ENCODE data around the gene ALG1. TPM values are rescaled to one million over a fixed set of nuclear protein-coding genes. Genes with fewer than 3 reads are reported as not detected.

The ALG1 gene
- total and polyA plus RNA-seq, 10 of the 15 experiments (the other 5 are each of a cell fraction or from before 2014, with no cell fraction given): 1.5 to 43.2 (median 23.8) TPM

- no peak for TF ChIP-seq ELK1 (IDR thresholded peaks at IDR 0.05; ENCODE audit: low read depth, low read length)
- TF ChIP-seq ZNF622 (IDR thresholded peaks at IDR 0.05): no peak
- TF ChIP-seq POLR2AphosphoS2 (IDR thresholded peaks at IDR 0.05; ENCODE audit: low read depth, low read length): peak; percentile 68; the same call in 1 of the 2 replicates
- TF ChIP-seq BCLAF1 (IDR thresholded peaks at IDR 0.05): no peak
- TF ChIP-seq CHD2 (IDR thresholded peaks at IDR 0.05; ENCODE audit: borderline replicate concordance, low read depth, low read length): no peak
These were observed at the start of gene ALG1 (continued) for GRCh38 chr16:5071681-5072333.

GRCh38 chr16:5022521-5022920 lies 49.1 kb upstream of the ALG1 start:
- Histone ChIP-seq H4K20me1 (ENCODE audit: control insufficient read depth, insufficient read depth) (no peaks in the 10 kb centered on the region), H3K4me2 (ENCODE audit: control insufficient read depth, insufficient read depth) (no peak overlapping the region), H3K9ac (ENCODE audit: control insufficient read depth, insufficient read depth, low read length) (no peak overlapping the region), H3K27ac (ENCODE audit: control insufficient read depth, insufficient read depth) (no peak overlapping the region), H3K9me3 (replicated peaks; ENCODE audit: control insufficient read depth, insufficient read depth, low read length) (no peaks in the 10 kb centered on the region), H2AFZ (ENCODE audit: control insufficient read depth, low read depth, low read length) (no peak overlapping the region), H3K27me3 (replicated peaks in 1 of 2; ENCODE audit: control insufficient read depth in 2 of 2, insufficient read depth in 2 of 2, low read length in 1 of 2) (no peaks in the 10 kb centered on the region), H3K36me3 (ENCODE audit: control insufficient read depth in 2 of 2, insufficient read depth in 2 of 2, low read length in 1 of 2) (no peaks in the 10 kb centered on the region), H3K4me3 (no peak overlapping the region), H3K79me2 (ENCODE audit: control insufficient read depth, insufficient read depth, low read length) (no peaks in the 10 kb centered on the region), H3K4me1 (ENCODE audit: control insufficient read depth, insufficient read depth, low read length) (no peaks in the 10 kb centered on the region)
- CTCF ChIA-PET: no interaction called here
- DNase-seq (ENCODE audit: low read depth, low spot score) (no peak), ATAC-seq (no peak), FAIRE-seq (no peak)
- in situ Hi-C loops (cut with MboI) (no loop called here), intact Hi-C loops (cut with micrococcal nuclease; ENCODE audit: unreplicated experiment) (no loop called here)
- SMC1A ChIA-PET (ENCODE audit: uncharacterized antibody, unreplicated experiment): no interaction called here
- POLR2A ChIA-PET: no interaction called here
- WGBS (ENCODE audit: insufficient coverage, insufficient replicate concordance, low lambda C conversion rate, missing lambda C conversion rate): 52% methylated on average over 6 of the region's 6 CpGs
- BruUV-seq (replicated peaks): no TSS peak
- RAD21 ChIA-PET (ENCODE audit: unreplicated experiment): no interaction called here
- TF ChIP-seq MLLT1 (IDR thresholded peaks at IDR 0.05) (no peak), CTCF (IDR thresholded peaks at IDR 0.05 in 2 of 3, conservative IDR thresholded peaks at IDR 0.05 in 1 of 3; ENCODE audit: control insufficient read depth in 2 of 3, extremely low read depth in 1 of 3, insufficient read depth in 1 of 3, low read depth in 3 of 3, low read length in 3 of 3) (no peak), SMAD1 (IDR thresholded peaks at IDR 0.05; ENCODE audit: low read depth, partially characterized antibody) (no peak), ZBTB11 (CRISPR knock-in tag; IDR thresholded peaks at IDR 0.05) (no peak), CHD2 (IDR thresholded peaks at IDR 0.05; ENCODE audit: borderline replicate concordance, low read depth, low read length) (no peak), ZNF207 (IDR thresholded peaks at IDR 0.05; ENCODE audit: borderline replicate concordance) (no peak)

All from GM12878 (cell line).